ENCODE data around the gene EML6. TPM values are rescaled to one million over a fixed set of nuclear protein-coding genes. Genes with fewer than 3 reads are reported as not detected.

The EML6 gene
- total RNA-seq, 1 donor from 2014 or later: 0.39 TPM

DNA sequence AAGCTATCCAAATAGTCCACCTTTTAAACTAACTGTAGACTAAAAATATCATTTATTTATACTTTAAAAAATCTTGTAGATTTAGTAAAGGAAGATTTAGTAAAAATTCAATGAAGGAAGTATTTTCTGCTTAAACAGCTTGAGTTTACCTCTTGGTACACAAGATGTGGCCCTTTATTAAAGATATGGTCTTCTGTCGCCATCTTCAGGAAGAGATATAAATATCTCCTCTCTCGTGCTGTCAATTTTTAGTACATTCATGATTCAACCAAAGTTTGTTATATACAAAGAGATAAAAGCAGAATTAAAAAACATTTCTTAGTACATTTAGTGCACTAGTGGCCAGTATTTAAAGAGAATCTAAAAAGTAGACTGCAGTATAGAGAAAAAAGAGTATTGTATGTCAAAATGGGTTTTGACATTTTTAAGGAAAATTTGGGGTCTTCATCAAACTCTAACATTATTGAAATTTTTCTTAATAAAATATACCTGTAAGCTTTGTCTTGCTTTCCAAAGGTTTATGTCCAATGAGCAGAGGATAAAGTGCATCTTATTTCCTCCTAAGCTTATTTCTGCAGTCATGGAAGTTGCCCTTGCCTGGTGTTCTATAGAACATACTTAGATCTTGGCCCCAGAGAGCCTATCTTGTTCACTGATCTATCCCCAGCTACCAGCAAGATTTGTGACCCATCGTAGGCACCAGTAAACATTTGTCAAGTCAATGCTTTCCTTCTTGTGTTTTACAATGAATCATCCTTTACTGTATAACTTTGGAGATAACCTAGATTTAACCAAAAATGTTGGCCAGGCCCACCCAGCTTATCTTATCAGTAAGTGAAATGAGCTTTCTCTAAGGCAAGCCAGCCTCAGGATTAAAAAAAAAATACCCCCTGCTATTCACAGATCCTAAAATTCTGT lies 18.5 kb upstream of the EML6 start:
- no peak overlapping the region for H3K27ac ChIP-seq
- H3K9me3 ChIP-seq (ENCODE audit: low read depth): no peaks in the 10 kb centered on the region
- no peak overlapping the region for H3K4me3 Mint-ChIP-seq
- H3F3A ChIP-seq (ENCODE audit: low read depth): no peaks in the 10 kb centered on the region
- H3K36me3 ChIP-seq: no peaks in the 10 kb centered on the region
- H3K36me3 Mint-ChIP-seq: no peaks in the 10 kb centered on the region
- H3K9me3 Mint-ChIP-seq: peaks cover 2% of the 10 kb centered on the region
- no peak overlapping the region for H3K4me3 ChIP-seq
- H3K9ac ChIP-seq: no peak overlapping the region
- H3K27me3 ChIP-seq: no peaks in the 10 kb centered on the region
- H3K4me1 ChIP-seq: no peaks in the 10 kb centered on the region
- peak; percentile 56 for DNase-seq (ENCODE audit: low spot score)
- TF ChIP-seq, protein P1, sequence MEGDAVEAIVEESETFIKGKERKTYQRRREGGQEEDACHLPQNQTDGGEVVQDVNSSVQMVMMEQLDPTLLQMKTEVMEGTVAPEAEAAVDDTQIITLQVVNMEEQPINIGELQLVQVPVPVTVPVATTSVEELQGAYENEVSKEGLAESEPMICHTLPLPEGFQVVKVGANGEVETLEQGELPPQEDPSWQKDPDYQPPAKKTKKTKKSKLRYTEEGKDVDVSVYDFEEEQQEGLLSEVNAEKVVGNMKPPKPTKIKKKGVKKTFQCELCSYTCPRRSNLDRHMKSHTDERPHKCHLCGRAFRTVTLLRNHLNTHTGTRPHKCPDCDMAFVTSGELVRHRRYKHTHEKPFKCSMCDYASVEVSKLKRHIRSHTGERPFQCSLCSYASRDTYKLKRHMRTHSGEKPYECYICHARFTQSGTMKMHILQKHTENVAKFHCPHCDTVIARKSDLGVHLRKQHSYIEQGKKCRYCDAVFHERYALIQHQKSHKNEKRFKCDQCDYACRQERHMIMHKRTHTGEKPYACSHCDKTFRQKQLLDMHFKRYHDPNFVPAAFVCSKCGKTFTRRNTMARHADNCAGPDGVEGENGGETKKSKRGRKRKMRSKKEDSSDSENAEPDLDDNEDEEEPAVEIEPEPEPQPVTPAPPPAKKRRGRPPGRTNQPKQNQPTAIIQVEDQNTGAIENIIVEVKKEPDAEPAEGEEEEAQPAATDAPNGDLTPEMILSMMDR (IDR thresholded peaks at IDR 0.05): peak; percentile 63
- no peak for TF ChIP-seq EZH2phosphoT487 (IDR thresholded peaks at IDR 0.05)
- TF ChIP-seq EZH2 (IDR thresholded peaks at IDR 0.05): no peak
- H2AFZ ChIP-seq (replicated peaks): peak overlapping the region; percentile 18
- H3K27me3 Mint-ChIP-seq (ENCODE audit: insufficient read depth, low read depth): no peaks in the 10 kb centered on the region
- no peaks in the 10 kb centered on the region for H4K20me1 ChIP-seq (ENCODE audit: low read depth)
- no peak overlapping the region for H3K27ac Mint-ChIP-seq
- no peaks in the 10 kb centered on the region for H3K4me1 Mint-ChIP-seq
- no peak overlapping the region for H3K4me2 ChIP-seq
- no peaks in the 10 kb centered on the region for H3K79me2 ChIP-seq (ENCODE audit: low read depth)

DNA sequence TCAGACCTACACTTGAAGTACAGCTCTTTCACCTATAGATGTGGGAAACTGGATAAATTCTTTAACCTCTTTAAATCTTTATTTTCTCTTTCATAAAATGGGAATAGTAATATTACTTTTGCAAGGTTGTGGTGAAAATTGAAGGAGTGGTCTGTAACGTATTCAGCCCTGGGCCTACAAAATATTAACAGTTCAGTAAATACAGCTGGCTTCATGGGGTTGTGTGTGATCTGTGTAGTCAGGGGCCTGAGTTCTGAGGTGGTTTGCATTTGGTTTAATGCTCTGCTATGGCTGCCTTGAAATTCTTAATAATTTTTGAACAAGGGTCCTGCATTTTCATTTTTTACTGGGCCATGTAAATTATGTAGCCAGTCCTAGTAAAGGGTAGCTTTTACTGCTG lies 16.8 kb upstream of the EML6 start:
- Mint-ChIP-seq H3K27ac (no peak overlapping the region), H3K27me3 (ENCODE audit: insufficient read depth, low read depth) (no peaks in the 10 kb centered on the region), H3K9me3 (no peaks in the 10 kb centered on the region), H3K4me3 (no peak overlapping the region), H3K4me1 (no peaks in the 10 kb centered on the region), H3K36me3 (no peaks in the 10 kb centered on the region)
- Histone ChIP-seq H3K9me3 (ENCODE audit: low read depth) (no peaks in the 10 kb centered on the region), H4K20me1 (ENCODE audit: low read depth) (no peaks in the 10 kb centered on the region), H3K4me2 (no peak overlapping the region), H2AFZ (replicated peaks) (no peak overlapping the region), H3K36me3 (no peaks in the 10 kb centered on the region), H3K79me2 (ENCODE audit: low read depth) (no peaks in the 10 kb centered on the region), H3K27ac (no peak overlapping the region), H3K4me1 (no peaks in the 10 kb centered on the region), H3K4me3 (no peak overlapping the region), H3K27me3 (no peaks in the 10 kb centered on the region), H3F3A (ENCODE audit: low read depth) (no peaks in the 10 kb centered on the region), H3K9ac (no peak overlapping the region)
- no peak for DNase-seq (ENCODE audit: low spot score)
- TF ChIP-seq, protein P1 (IDR thresholded peaks at IDR 0.05): no peak

DNA sequence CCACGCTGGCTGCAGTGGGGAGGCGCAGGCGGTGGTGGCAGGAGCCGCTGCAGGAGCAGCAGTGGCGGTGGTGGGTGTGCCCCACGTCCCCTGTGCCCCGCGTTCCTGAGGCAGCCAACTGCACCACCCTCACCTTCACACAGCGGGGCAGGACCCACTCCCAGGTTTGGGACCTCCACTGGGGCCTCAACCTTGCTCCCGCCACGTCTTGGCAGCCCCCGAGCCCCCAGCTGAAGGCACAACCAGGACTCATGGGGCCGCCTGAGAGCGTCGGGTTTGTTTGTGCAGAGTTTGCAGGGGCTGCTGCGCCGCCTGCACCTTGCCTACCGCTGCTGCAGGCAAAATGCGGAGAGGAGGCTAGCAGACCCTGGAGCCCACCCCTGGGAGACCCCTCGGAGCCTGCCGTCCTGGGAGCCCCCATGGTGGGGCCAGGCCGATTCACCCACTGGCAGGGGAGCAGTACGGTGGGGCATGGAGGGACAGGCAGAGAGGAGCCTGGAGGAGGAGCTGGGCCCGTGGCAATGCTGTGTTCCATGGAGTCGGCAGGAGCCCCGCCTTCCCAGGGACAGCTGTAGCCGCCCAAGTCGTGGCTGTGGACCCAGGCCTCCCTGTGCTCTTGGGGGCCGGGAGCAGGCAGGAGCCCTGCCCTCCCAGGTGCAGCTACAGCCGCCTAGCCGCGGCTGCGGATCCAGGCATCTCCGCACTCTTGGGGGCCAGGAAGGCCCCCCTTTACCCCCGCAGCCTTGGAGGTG lies 14.7 kb upstream of the EML6 start:
- H3K4me3 ChIP-seq: peak overlapping the region; percentile 30

More for the DNA sequence above, 14.7 kb upstream of the EML6 start:
- Histone ChIP-seq H3K27ac (no peak overlapping the region), H3K79me2 (ENCODE audit: low read depth) (no peaks in the 10 kb centered on the region), H2AFZ (replicated peaks) (peak overlapping the region; percentile 80), H3K36me3 (no peaks in the 10 kb centered on the region), H3K27me3 (no peaks in the 10 kb centered on the region), H3F3A (ENCODE audit: low read depth) (no peaks in the 10 kb centered on the region), H4K20me1 (ENCODE audit: low read depth) (no peaks in the 10 kb centered on the region), H3K4me2 (peak overlapping the region; percentile 54), H3K9ac (no peak overlapping the region), H3K9me3 (ENCODE audit: low read depth) (no peaks in the 10 kb centered on the region), H3K4me1 (no peaks in the 10 kb centered on the region)
- no peaks in the 10 kb centered on the region for H3K9me3 Mint-ChIP-seq
- TF ChIP-seq EZH2 (IDR thresholded peaks at IDR 0.05) (no peak), EZH2phosphoT487 (IDR thresholded peaks at IDR 0.05) (no peak)
- TF ChIP-seq, protein P1 (IDR thresholded peaks at IDR 0.05): no peak
- H3K36me3 Mint-ChIP-seq: no peaks in the 10 kb centered on the region
- DNase-seq (ENCODE audit: low spot score): peak; percentile 42
- H3K4me3 Mint-ChIP-seq: no peak overlapping the region
- no peak overlapping the region for H3K27ac Mint-ChIP-seq
- H3K27me3 Mint-ChIP-seq (ENCODE audit: insufficient read depth, low read depth): peaks cover 4% of the 10 kb centered on the region
- H3K4me1 Mint-ChIP-seq: no peaks in the 10 kb centered on the region
